Fibroblast of gingiva (primary cell): ENCODE results near the gene FAM107B.
A peak's percentile ranks its signal among the peaks of the same experiment; 100 is the strongest.
"Not testable (repeated sequence)": the region's sequence is repeated elsewhere in the genome, so short reads cannot be mapped to it uniquely, and the experiment has no call there.

Source experiments
- DNase-seq: peaks from one replicate; pipeline ENCODE4 v3.0.0-alpha.2; 2011; ENCODE audit warnings: low read depth

FAM107B gene

GRCh38 chr10:14692344-14693076 lies 82.2 kb downstream of the FAM107B start:
- no peak for DNase-seq

GRCh38 chr10:14691359-14691758 lies 83.3 kb downstream of the FAM107B start:
- DNase-seq = no peak

GRCh38 chr10:14688606-14689005 lies 86.1 kb downstream of the FAM107B start:
- peak; percentile 41 for DNase-seq

- not testable (repeated sequence) for DNase-seq
Observed at GRCh38 chr10:14688189-14688588, 86.5 kb downstream of the FAM107B start.

- no peak for DNase-seq
Observed at GRCh38 chr10:14687340-14687739, 87.4 kb downstream of the FAM107B start.

- DNase-seq = peak; percentile 38
Observed at GRCh38 chr10:14686356-14686755, 88.3 kb downstream of the FAM107B start.

- DNase-seq = peak; percentile 67
Observed at GRCh38 chr10:14684354-14684753, 90.3 kb downstream of the FAM107B start.

GRCh38 chr10:14683256-14683655 lies 91.4 kb downstream of the FAM107B start:
- DNase-seq = peak; percentile 81

GRCh38 chr10:14681802-14682201 lies 92.9 kb downstream of the FAM107B start:
- no peak for DNase-seq

- no peak for DNase-seq
Observed at GRCh38 chr10:14681305-14681704, 93.4 kb downstream of the FAM107B start.

- DNase-seq = no peak
Observed at GRCh38 chr10:14678637-14679036, 96.1 kb downstream of the FAM107B start.

- no peak for DNase-seq
Observed at GRCh38 chr10:14676732-14677131, 98.0 kb downstream of the FAM107B start.

GRCh38 chr10:14674376-14675050 lies 100.2 kb downstream of the FAM107B start:
- no peak for DNase-seq

- no peak for DNase-seq
Observed at GRCh38 chr10:14673189-14673861, 101.4 kb downstream of the FAM107B start.

- DNase-seq = no peak
Observed at GRCh38 chr10:14671386-14671831, 103.3 kb downstream of the FAM107B start.

- DNase-seq = peak; percentile 96
Observed at GRCh38 chr10:14670551-14671240, 104.0 kb downstream of the FAM107B start.

- no peak for DNase-seq
Observed at GRCh38 chr10:14669576-14669975, 105.1 kb downstream of the FAM107B start.

- DNase-seq = no peak
Observed at GRCh38 chr10:14667781-14668180, 106.9 kb downstream of the FAM107B start.

- no peak for DNase-seq
Observed at GRCh38 chr10:14667280-14667679, 107.4 kb downstream of the FAM107B start.

GRCh38 chr10:14665865-14666857 lies 108.5 kb downstream of the FAM107B start:
- DNase-seq = no peak

GRCh38 chr10:14665304-14665703 lies 109.4 kb downstream of the FAM107B start:
- DNase-seq = no peak
